NCI-H1417 (cell line): Measurements from ENCODE around the gene CCDC97.
"Not testable (repeated sequence)": the region's sequence is repeated elsewhere in the genome, so short reads cannot be mapped to it uniquely, and the experiment has no call there.

Source experiments
- DNase-seq, 3 experiments: peaks; one replicate each; lab custom pipeline; 2025; lab: John Stamatoyannopoulos, UW

The CCDC97 gene

DNA sequence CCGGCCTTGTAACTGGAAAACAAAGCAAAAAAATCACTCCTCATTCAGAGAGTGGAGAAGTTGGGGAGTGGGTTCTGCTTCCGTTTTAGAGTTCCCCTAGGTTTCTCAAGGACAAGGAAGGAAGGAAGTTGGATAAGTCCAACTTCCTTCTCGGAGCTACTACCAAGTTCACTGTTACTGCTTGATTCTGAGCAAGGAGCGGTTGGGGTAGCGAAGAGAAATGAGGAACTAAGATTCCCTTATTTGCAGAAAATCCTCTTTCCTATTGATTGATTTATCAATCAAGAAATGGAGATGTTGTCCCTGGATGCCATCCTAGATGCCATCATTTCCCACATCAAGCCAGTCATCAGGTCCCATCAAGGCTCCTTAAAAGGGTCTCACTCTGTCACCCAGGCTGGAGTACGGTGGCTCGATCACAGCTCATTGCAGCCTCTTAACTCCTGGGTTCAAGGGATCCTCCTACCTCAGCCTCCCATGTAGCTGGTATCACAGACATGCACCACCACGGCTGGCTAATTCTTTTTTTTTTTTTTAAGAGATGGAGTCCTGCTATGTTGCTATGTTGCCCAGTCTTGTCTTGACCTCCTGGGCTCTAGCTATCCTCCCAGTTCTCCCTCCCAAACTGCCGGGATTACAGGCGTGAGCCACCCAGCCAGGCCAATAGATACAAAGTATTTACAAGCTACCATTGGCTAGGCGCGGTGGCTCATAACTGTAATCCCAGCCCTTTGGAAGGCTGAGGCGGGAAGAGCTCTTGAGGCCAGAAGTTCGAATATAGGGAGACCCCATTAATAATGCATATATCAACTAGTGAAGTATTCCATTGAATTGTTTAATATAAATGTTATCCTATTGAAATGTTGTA, 54.8 kb downstream of the CCDC97 start:
- no peak for DNase-seq

DNA sequence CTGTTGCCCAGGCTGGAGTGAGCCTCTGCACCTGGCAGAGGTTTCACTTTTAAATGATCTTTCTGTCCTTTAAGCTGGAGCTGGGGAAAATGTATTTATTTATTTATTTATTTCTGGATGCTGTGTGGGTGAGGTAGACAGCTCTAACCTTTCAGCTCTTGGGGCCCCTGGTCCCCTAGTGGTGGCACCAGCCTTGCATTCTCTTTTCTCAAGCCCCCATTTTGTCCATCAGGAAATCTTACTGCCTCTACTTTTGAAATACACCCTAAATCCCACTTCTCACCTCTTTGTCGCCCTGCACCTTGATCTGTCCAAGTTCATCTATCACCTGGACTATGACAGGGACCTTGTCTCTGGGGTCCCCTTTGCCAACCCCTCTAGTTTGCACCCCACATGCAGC, 56.1 kb downstream of the CCDC97 start:
- DNase-seq: no peak

DNA sequence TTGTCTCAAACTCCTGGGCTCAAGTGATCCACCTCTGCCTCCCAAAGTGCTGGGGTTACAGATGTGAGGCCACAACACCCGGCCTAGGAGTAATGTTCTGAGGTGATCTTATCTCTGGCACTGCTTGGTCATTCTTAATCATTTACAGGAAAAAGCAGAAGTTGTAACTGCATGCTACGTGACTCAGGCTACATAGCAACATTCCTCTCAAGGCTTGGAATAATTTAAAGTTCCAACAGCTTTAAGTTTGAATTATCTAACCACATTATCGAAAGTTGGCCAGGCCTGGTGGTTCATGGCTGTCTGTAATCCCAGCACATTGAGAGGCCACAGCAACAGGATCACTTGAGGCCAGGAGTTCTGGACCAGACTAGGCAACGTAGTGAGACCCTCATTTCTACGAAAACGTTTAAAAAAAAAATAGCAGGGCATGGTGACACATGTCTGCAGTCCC, 57.9 kb downstream of the CCDC97 start:
- no peak for DNase-seq

DNA sequence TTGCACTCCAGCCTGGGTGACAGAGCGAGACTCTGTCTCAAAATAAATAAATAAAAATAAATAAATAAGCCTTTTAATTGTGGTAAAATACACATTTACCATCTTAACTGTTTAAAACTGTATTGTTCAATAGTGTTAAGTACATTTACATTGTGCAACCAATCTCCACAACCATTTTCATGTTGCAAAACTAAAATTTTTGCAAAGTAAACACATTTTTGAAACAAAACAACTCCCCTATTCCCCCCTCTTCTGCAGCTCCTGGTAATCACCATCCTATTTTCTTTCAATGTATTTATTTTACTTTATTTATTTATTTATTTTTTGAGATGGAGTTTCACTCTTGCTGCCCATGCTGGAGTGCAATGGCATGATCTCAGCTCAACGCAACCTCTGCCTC, 59.8 kb downstream of the CCDC97 start:
- DNase-seq: no peak

DNA sequence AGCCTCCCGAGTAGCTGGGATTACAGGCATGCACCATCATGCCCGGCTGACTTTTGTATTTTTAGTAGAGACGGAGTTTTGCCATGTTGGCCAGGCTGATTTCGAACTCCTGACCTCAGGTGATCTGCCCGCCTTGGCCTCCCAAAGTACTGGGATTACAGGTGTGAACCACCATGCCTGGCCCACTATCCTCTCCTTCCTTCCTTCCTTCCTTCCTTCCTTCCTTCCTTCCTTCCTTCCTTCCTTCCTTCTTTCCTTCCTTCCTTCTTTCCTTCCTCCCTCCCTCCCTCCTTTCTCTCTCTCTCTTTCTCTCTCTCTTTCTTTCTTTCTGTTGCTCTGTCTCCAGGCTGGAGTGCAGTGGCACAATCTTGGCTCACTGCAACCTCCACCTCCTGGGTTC, 61.1 kb downstream of the CCDC97 start:
- DNase-seq: not testable (repeated sequence)

DNA sequence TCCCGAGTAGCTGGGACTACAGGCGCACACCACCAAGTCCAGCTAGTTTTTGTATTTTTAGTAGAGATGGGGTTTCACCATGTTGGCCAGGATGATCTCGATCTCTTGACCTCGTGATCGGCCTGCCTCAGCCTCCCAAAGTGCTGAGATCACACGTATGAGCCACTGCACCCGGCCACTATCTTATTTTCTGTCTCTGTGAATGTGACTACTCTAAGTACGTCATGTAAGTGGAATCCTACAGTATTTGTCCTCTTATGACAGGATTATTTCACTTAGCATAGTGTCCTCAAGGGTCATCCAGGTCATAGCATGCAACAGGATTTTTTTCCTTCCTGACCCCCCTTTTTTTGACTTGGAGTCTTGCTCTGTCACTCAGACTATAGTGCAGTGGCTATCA, 61.6 kb downstream of the CCDC97 start:
- no peak for DNase-seq

DNA sequence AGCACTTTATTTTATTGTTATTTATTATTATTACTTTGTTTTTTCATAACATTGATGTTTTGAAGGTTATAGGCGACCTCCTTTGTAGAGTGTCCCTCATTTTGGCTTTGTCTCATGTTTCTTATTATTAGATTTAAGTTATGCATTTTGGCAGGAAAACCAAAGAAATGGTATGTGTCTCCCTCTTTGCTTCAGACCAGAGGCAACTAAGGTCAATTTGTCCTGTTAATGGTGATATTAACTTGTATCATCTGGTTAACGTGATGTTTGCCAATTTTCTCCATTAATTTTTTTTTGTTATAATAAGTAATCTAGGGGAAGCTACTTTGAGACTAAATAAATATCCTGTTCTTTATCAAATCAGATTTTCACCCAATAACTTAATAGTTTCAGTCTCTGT, 62.5 kb downstream of the CCDC97 start:
- DNase-seq: no peak

DNA sequence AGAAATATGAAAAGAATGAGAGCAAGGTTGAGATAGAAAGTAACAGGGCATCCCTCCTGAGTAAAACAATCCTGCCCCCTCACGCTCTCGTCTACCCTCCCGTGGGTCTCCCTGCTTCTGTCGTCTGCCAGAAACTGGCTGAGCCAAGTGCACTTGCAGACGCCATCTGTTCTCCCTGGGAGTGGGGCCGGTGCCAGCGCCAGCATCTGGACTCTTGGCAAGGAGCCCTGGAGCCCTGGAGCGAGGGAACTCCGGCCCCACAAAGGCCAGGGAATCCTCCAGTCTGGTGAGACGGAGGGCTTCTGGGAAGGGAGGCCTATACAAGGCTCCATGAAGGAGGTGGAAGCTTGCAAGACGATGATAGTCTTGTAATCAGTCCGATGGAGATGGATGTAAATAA, 64.0 kb downstream of the CCDC97 start:
- DNase-seq: peak; percentile 67 to 85 (median 76)
